Effector memory CD8-positive, alpha-beta T cell (primary cell): ENCODE measurements around the gene MCF2L2.

Experiments
- ATAC-seq: fragments of 150-1000 bp; cut with Tn5 transposase; replicated peaks from 2 replicates; pipeline ENCODE4 v1.10.0; 2021; ENCODE audit warnings: mild to moderate bottlenecking, moderate library complexity
- DNase-seq, 3 experiments: peaks; one replicate each; pipeline ENCODE4 v3.0.0; 2021
- H3K27ac Mint-ChIP-seq, 2 donors: one replicate each; pipeline ENCODE4 v1.8.0; 2022; ENCODE audit warnings: mild to moderate bottlenecking in 2 of 2, mixed read lengths in 2 of 2, moderate library complexity in 2 of 2
- H3K27me3 Mint-ChIP-seq, 2 donors: one replicate each; pipeline ENCODE4 v1.8.0; 2022; ENCODE audit warnings: mixed read lengths in 2 of 2
- H3K36me3 Mint-ChIP-seq: one replicate; pipeline ENCODE4 v1.8.0; 2022; ENCODE audit warnings: mild to moderate bottlenecking, moderate library complexity, mixed read lengths; ENCODE audit not compliant: insufficient read depth
- H3K4me1 Mint-ChIP-seq, 2 donors: one replicate each; pipeline ENCODE4 v1.8.0; 2022; ENCODE audit warnings: low read depth in 2 of 2, mixed read lengths in 2 of 2
- H3K4me3 Mint-ChIP-seq, 2 donors: one replicate each; pipeline ENCODE4 v1.8.0; 2022; ENCODE audit warnings: mild to moderate bottlenecking in 2 of 2, mixed read lengths in 2 of 2, moderate library complexity in 2 of 2
- H3K9me3 Mint-ChIP-seq, 2 donors: one replicate each; pipeline ENCODE4 v1.8.0; 2022; ENCODE audit warnings: mixed read lengths in 2 of 2

Gene MCF2L2

GRCh38 chr3:183156266-183156665, 272.2 kb downstream of the MCF2L2 start:
- DNase-seq (no peak), ATAC-seq (no peak)
- Mint-ChIP-seq H3K27ac (no peak overlapping the region), H3K4me1 (no peaks in the 10 kb centered on the region), H3K36me3 (no peaks in the 10 kb centered on the region), H3K27me3 (no peaks in the 10 kb centered on the region), H3K4me3 (no peak overlapping the region), H3K9me3 (no peaks in the 10 kb centered on the region)

DNA sequence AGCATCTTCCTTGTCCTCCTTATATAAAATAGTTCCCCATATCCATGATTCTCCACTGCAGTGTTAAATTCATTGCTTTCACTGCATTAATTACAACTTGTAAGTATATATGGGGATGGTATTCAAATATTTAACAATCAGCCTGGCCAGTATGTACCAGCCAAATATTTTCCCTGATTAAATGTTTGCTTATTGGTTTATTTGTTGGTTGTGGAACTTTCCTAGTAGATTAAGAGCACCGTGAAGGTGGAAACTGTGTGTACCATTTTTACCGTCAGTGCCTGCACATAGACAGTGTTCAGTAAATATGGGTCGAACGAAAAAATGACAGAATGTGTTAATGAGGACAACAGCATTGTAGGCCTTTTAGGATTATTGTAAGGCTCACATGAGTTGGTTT, 272.9 kb downstream of the MCF2L2 start:
- no peaks in the 10 kb centered on the region for H3K36me3 Mint-ChIP-seq
- H3K27me3 Mint-ChIP-seq = no peaks in the 10 kb centered on the region
- H3K4me3 Mint-ChIP-seq = no peak overlapping the region
- no peak for ATAC-seq
- H3K4me1 Mint-ChIP-seq = no peaks in the 10 kb centered on the region
- H3K27ac Mint-ChIP-seq = no peak overlapping the region
- no peak for DNase-seq
- H3K9me3 Mint-ChIP-seq = no peaks in the 10 kb centered on the region

- Mint-ChIP-seq H3K27ac (no peak overlapping the region), H3K4me3 (no peak overlapping the region), H3K9me3 (no peaks in the 10 kb centered on the region), H3K4me1 (no peaks in the 10 kb centered on the region), H3K27me3 (no peaks in the 10 kb centered on the region), H3K36me3 (no peaks in the 10 kb centered on the region)
- DNase-seq = no peak
- no peak for ATAC-seq
Observed at GRCh38 chr3:183153210-183153950, 275.0 kb downstream of the MCF2L2 start.

GRCh38 chr3:183151821-183152351, 276.5 kb downstream of the MCF2L2 start:
- no peak overlapping the region for H3K27ac Mint-ChIP-seq
- ATAC-seq = no peak
- H3K4me3 Mint-ChIP-seq = no peak overlapping the region

DNA sequence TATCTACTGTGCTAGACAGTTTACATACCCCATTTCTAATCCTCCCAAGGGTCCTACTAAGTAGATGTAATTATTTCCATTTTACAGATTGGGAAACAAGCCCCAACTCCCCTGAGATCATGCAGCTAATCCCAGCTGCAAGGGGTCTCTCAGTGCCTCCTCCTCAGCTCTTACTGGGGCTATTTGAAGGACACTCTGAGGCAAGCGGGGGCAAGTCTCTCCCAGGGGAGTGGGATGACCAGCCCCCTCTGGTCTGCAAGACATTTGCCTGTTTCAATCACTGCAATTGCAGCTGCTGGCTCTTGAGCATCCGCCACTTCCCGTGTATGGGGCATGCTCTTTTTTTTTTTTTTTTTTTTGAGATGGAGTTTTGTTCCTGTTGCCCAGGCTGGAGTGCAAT, 277.3 kb downstream of the MCF2L2 start:
- no peaks in the 10 kb centered on the region for H3K36me3 Mint-ChIP-seq
- H3K4me3 Mint-ChIP-seq = no peak overlapping the region
- ATAC-seq (no peak), DNase-seq (no peak)
- H3K4me1 Mint-ChIP-seq = no peaks in the 10 kb centered on the region
- no peaks in the 10 kb centered on the region for H3K9me3 Mint-ChIP-seq
- no peaks in the 10 kb centered on the region for H3K27me3 Mint-ChIP-seq
- H3K27ac Mint-ChIP-seq = no peak overlapping the region

More at GRCh38 chr3:183151821-183152351, 276.5 kb downstream of the MCF2L2 start:
- no peak for DNase-seq
- Mint-ChIP-seq H3K4me1 (no peaks in the 10 kb centered on the region), H3K27me3 (no peaks in the 10 kb centered on the region), H3K9me3 (no peaks in the 10 kb centered on the region), H3K36me3 (no peaks in the 10 kb centered on the region)

GRCh38 chr3:183149915-183150750, 278.3 kb downstream of the MCF2L2 start:
- no peaks in the 10 kb centered on the region for H3K4me1 Mint-ChIP-seq
- H3K9me3 Mint-ChIP-seq = no peaks in the 10 kb centered on the region
- ATAC-seq = no peak
- no peak overlapping the region for H3K27ac Mint-ChIP-seq
- H3K36me3 Mint-ChIP-seq = no peaks in the 10 kb centered on the region
- no peak overlapping the region for H3K4me3 Mint-ChIP-seq
- DNase-seq = no peak
- no peaks in the 10 kb centered on the region for H3K27me3 Mint-ChIP-seq

DNA sequence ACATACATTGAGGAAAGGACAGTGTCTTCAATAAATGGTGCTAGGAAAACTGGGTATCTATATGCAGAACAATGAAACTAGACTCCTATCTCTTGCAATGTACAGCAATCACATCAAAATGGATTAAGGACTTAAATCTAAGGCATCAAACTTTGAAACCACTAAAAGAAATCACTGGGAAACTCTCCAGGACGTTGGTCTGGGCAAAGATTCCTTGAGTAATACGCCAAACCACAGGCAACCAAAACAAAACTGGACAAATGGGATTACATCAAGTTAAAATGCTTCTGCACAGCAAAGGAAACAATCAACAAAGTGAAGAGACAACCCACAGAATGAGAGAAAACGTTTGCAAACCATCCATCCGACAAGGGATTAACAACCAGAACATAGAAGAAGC, 280.4 kb downstream of the MCF2L2 start:
- DNase-seq (no peak), ATAC-seq (no peak)
- H3K4me1 Mint-ChIP-seq = no peaks in the 10 kb centered on the region
- H3K27me3 Mint-ChIP-seq = peaks cover 0 to 15% of the 10 kb centered on the region in 2 donors
- no peak overlapping the region for H3K4me3 Mint-ChIP-seq
- no peaks in the 10 kb centered on the region for H3K36me3 Mint-ChIP-seq
- H3K27ac Mint-ChIP-seq = no peak overlapping the region
- H3K9me3 Mint-ChIP-seq = no peaks in the 10 kb centered on the region

DNA sequence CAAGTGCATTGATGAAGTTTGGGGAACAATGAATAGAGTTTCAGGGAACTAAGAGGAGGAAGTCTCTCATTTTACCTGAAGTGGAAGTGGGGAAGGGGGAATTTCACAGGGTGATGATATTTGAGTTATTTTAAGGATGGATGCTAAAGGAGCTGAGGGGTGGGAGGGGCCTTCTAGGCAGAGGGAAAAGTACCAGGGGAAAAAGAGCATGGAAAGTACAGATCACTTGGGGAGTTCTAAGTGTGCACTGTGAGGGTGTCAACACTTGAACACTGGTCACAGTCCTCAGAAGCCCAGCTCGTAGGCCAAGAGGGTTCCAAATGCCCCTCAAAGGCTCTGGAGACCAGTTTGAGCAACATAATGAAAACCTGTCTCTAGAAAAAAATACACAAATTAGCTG, 284.1 kb downstream of the MCF2L2 start:
- no peak for DNase-seq
- Mint-ChIP-seq H3K9me3 (no peaks in the 10 kb centered on the region), H3K4me3 (no peak overlapping the region), H3K27me3 (peaks cover 0 to 15% of the 10 kb centered on the region in 2 donors), H3K36me3 (no peaks in the 10 kb centered on the region), H3K4me1 (no peaks in the 10 kb centered on the region), H3K27ac (no peak overlapping the region)
- ATAC-seq = no peak

GRCh38 chr3:183142199-183142598, 286.2 kb downstream of the MCF2L2 start:
- H3K9me3 Mint-ChIP-seq = no peaks in the 10 kb centered on the region
- DNase-seq = no peak
- H3K36me3 Mint-ChIP-seq = no peaks in the 10 kb centered on the region
- H3K4me3 Mint-ChIP-seq = no peak overlapping the region
- H3K27me3 Mint-ChIP-seq = peaks cover 0 to 15% of the 10 kb centered on the region in 2 donors
- H3K4me1 Mint-ChIP-seq = no peaks in the 10 kb centered on the region
- no peak overlapping the region for H3K27ac Mint-ChIP-seq
- ATAC-seq = no peak

- Mint-ChIP-seq H3K4me3 (no peak overlapping the region), H3K36me3 (no peaks in the 10 kb centered on the region), H3K27me3 (peaks cover 0 to 30% of the 10 kb centered on the region in 2 donors), H3K9me3 (no peaks in the 10 kb centered on the region), H3K4me1 (no peaks in the 10 kb centered on the region), H3K27ac (no peak overlapping the region)
- ATAC-seq (no peak), DNase-seq (no peak)
Observed at GRCh38 chr3:183134844-183135243, 293.6 kb downstream of the MCF2L2 start.

DNA sequence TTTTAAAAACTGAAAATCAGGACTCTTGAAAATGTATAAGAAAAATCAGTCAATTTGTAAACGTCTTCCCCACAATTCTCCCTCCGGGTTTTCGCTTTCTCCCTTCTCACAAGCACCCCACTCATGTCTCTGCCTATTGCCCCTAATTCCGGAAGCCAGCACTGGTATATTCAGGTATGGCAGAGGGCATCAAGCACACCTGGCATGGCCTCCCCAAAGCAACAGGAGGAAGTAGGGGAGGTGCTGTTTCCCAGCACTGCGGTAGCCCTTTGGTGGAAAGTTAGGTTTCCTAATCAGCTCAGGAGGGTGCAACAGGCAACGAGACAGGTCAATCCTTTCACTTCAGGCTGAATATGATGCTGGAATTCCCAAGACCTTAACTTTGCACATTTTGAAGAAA, 296.0 kb downstream of the MCF2L2 start:
- no peak for ATAC-seq
- H3K4me1 Mint-ChIP-seq = no peaks in the 10 kb centered on the region
- H3K4me3 Mint-ChIP-seq = no peak overlapping the region
- no peak for DNase-seq
- no peaks in the 10 kb centered on the region for H3K9me3 Mint-ChIP-seq
- H3K27ac Mint-ChIP-seq = no peak overlapping the region
- peaks cover 0 to 30% of the 10 kb centered on the region in 2 donors for H3K27me3 Mint-ChIP-seq
- no peaks in the 10 kb centered on the region for H3K36me3 Mint-ChIP-seq

DNA sequence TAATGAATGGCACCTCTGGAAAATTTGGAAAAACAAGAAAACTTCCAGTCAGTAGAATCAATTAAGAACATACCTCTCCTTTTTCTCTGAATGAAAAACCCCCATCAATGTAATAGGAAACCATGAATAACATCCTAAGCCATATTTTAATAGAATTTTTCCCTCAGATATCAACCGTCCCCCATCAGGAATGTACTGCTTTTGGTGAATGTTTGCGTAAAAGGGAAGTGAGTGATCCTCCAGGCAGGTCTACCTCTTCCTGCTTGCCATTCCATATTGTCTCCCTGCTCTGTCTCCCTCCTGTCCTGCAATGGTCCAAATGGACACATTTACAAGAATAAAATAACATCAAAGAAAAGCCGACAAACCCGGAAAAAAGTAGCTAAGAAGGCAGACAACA, 296.7 kb downstream of the MCF2L2 start:
- Mint-ChIP-seq H3K36me3 (no peaks in the 10 kb centered on the region), H3K4me3 (no peak overlapping the region), H3K27me3 (peaks cover 0 to 30% of the 10 kb centered on the region in 2 donors), H3K4me1 (no peaks in the 10 kb centered on the region), H3K9me3 (no peaks in the 10 kb centered on the region), H3K27ac (no peak overlapping the region)
- ATAC-seq = no peak
- no peak for DNase-seq

GRCh38 chr3:183131186-183131725, 297.2 kb downstream of the MCF2L2 start:
- no peak for ATAC-seq
- Mint-ChIP-seq H3K27me3 (peaks cover 0 to 30% of the 10 kb centered on the region in 2 donors), H3K9me3 (no peaks in the 10 kb centered on the region), H3K36me3 (no peaks in the 10 kb centered on the region), H3K4me1 (no peaks in the 10 kb centered on the region), H3K27ac (no peak overlapping the region), H3K4me3 (no peak overlapping the region)
- DNase-seq = no peak
